ENCODE data around the gene LCN15. TPM values are rescaled to one million over a fixed set of nuclear protein-coding genes. Genes with fewer than 3 reads are reported as not detected.

The LCN15 gene
- total RNA-seq, 4 donors from 2014 or later = not detected

DNA sequence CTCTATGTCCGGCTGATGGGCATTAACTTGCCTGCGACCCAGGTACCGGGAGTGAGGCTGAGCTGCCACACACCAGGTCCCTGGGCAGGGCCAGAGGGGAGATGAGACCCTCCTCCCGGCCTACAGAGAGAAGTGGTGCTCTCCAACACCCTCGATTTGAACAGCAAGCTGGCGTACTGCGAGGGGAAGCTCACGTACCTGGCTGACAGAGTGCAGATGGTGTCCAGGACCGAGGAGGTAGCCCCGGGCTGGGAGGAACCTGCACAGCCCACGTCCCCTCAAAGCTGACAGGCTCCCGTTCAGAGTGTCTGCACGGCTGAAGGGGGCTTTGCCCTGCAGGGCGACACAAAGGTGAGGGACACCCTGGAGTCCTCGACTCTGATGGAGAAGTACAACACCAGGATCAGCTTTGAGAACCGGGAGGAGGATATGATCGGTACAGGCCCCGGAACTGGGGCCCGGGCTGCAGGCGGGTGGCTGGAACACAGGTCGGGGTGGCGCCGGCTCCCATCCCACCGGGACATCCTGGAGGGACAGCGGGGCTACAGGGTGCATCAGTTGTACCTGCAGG lies 42.4 kb upstream of the LCN15 start:
- H3K27me3 ChIP-seq = peaks cover 10% of the 10 kb centered on the region
- no peaks in the 10 kb centered on the region for H3K9me3 ChIP-seq
- TF ChIP-seq EP300 (IDR thresholded peaks at IDR 0.05) = no peak
- TF ChIP-seq, protein P1, sequence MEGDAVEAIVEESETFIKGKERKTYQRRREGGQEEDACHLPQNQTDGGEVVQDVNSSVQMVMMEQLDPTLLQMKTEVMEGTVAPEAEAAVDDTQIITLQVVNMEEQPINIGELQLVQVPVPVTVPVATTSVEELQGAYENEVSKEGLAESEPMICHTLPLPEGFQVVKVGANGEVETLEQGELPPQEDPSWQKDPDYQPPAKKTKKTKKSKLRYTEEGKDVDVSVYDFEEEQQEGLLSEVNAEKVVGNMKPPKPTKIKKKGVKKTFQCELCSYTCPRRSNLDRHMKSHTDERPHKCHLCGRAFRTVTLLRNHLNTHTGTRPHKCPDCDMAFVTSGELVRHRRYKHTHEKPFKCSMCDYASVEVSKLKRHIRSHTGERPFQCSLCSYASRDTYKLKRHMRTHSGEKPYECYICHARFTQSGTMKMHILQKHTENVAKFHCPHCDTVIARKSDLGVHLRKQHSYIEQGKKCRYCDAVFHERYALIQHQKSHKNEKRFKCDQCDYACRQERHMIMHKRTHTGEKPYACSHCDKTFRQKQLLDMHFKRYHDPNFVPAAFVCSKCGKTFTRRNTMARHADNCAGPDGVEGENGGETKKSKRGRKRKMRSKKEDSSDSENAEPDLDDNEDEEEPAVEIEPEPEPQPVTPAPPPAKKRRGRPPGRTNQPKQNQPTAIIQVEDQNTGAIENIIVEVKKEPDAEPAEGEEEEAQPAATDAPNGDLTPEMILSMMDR (IDR thresholded peaks at IDR 0.05) = no peak
- no peak for TF ChIP-seq POLR2A (IDR thresholded peaks at IDR 0.05)
- no peak for TF ChIP-seq POLR2AphosphoS5 (IDR thresholded peaks at IDR 0.05)
- H3K27ac ChIP-seq = peak overlapping the region in 3 of 4 donors; percentile 85 to 94 (median 88)
- peak overlapping the region; percentile 97 to 99 for H3K4me3 ChIP-seq
- H3K36me3 ChIP-seq = peaks cover 0 to 32% of the 10 kb centered on the region in 2 donors
- peaks cover 0 to 50% (median 25%) of the 10 kb centered on the region in 3 donors for H3K4me1 ChIP-seq
- 20% methylated on average over 1 of the region's 25 CpGs; no CpG with 5 or more reads in 1 of the 2 donors for WGBS, 2 donors (ENCODE audit: low coverage in 1 of 2)
- no peak for ATAC-seq

- peaks cover 0 to 48% (median 25%) of the 10 kb centered on the region in 3 donors for H3K4me1 ChIP-seq
- ATAC-seq = no peak
- no CpG with 5 or more reads among the region's 10 CpGs for WGBS, 2 donors (ENCODE audit: low coverage in 1 of 2)
- peaks cover 0 to 30% of the 10 kb centered on the region in 2 donors for H3K36me3 ChIP-seq
- TF ChIP-seq, protein P1 (IDR thresholded peaks at IDR 0.05) = no peak
- TF ChIP-seq POLR2A (IDR thresholded peaks at IDR 0.05) (no peak), POLR2AphosphoS5 (IDR thresholded peaks at IDR 0.05) (no peak), EP300 (IDR thresholded peaks at IDR 0.05) (no peak)
- peaks cover 16% of the 10 kb centered on the region for H3K27me3 ChIP-seq
- no peak overlapping the region for H3K4me3 ChIP-seq
- no peaks in the 10 kb centered on the region for H3K9me3 ChIP-seq
- no peak overlapping the region for H3K27ac ChIP-seq
These were observed 41.7 kb upstream of the LCN15 start for GRCh38 chr9:136806067-136806466.

GRCh38 chr9:136805207-136805740 lies 41.0 kb upstream of the LCN15 start:
- WGBS, 2 donors (ENCODE audit: low coverage in 1 of 2) = 73 to 80% methylated on average over 1 to 3 of the region's 12 CpGs
- ATAC-seq = no peak

GRCh38 chr9:136804509-136805206 lies 40.3 kb upstream of the LCN15 start:
- H3K9me3 ChIP-seq = no peaks in the 10 kb centered on the region
- H3K27ac ChIP-seq = no peak overlapping the region
- peaks cover 31% of the 10 kb centered on the region for H3K27me3 ChIP-seq
- H3K4me1 ChIP-seq = peaks cover 0 to 48% (median 33%) of the 10 kb centered on the region in 3 donors
- no peak overlapping the region for H3K4me3 ChIP-seq
- H3K36me3 ChIP-seq = peaks cover 0 to 19% of the 10 kb centered on the region in 2 donors
- 100% methylated on average over 4 of the region's 20 CpGs; no CpG with 5 or more reads in 1 of the 2 donors for WGBS, 2 donors (ENCODE audit: low coverage in 1 of 2)
- TF ChIP-seq, protein P1 (IDR thresholded peaks at IDR 0.05) = no peak
- TF ChIP-seq POLR2A (IDR thresholded peaks at IDR 0.05) (no peak), POLR2AphosphoS5 (IDR thresholded peaks at IDR 0.05) (no peak), EP300 (IDR thresholded peaks at IDR 0.05) (no peak)
- ATAC-seq = no peak

More at GRCh38 chr9:136805207-136805740, 41.0 kb upstream of the LCN15 start:
- TF ChIP-seq EP300 (IDR thresholded peaks at IDR 0.05) (no peak), POLR2AphosphoS5 (IDR thresholded peaks at IDR 0.05) (no peak), POLR2A (IDR thresholded peaks at IDR 0.05) (no peak)
- TF ChIP-seq, protein P1 (IDR thresholded peaks at IDR 0.05) = no peak
- Histone ChIP-seq H3K4me3 (no peak overlapping the region), H3K4me1 (peaks cover 0 to 48% (median 32%) of the 10 kb centered on the region in 3 donors), H3K27me3 (peaks cover 24% of the 10 kb centered on the region), H3K27ac (no peak overlapping the region), H3K36me3 (peaks cover 0 to 22% of the 10 kb centered on the region in 2 donors), H3K9me3 (no peaks in the 10 kb centered on the region)

All from gastroesophageal sphincter (tissue), 4 donors.